H1 (cell line): ENCODE measurements around the gene BORCS6.

Experiments used
- ATF2 ChIP-seq: IDR thresholded peaks from 2 replicates; pipeline ENCODE4 v1.6.1; 2012; ENCODE audit warnings: low read length, inconsistent platforms
- EP300 ChIP-seq, 2 experiments: IDR thresholded peaks; 1 replicate in 1 of 2; 2 replicates in 1 of 2; pipeline ENCODE4 v1.6.1; 2011 to 2012; ENCODE audit warnings: low read depth in 2 of 2, low read length in 2 of 2, mild to moderate bottlenecking in 2 of 2, borderline replicate concordance in 1 of 2, inconsistent platforms in 1 of 2, moderate library complexity in 1 of 2
- EZH2 ChIP-seq: fragments of 200-600 bp; sonication (generic); IDR thresholded peaks from 2 replicates; pipeline ENCODE4 v1.7.1; 2012; ENCODE audit warnings: low read depth, mild to moderate bottlenecking, moderate library complexity, low read length, inconsistent platforms; ENCODE audit not compliant: severe bottlenecking
- GABPA ChIP-seq: IDR thresholded peaks from 2 replicates; pipeline ENCODE4 v1.6.1; 2011; ENCODE audit warnings: mild to moderate bottlenecking, low read length, moderate library complexity, borderline replicate concordance; ENCODE audit not compliant: insufficient read depth
- JUND ChIP-seq: IDR thresholded peaks from 2 replicates; pipeline ENCODE4 v1.6.1; 2011; ENCODE audit warnings: mild to moderate bottlenecking, improper control_type of control experiment, low read length
- POLR2A ChIP-seq, 2 experiments: IDR thresholded peaks; 1 replicate in 1 of 2; 2 replicates in 1 of 2; pipeline ENCODE4 v1.6.1; 2011; ENCODE audit warnings: low read depth in 2 of 2, low read length in 2 of 2, mild to moderate bottlenecking in 2 of 2; ENCODE audit errors: control extremely low read depth in 1 of 2
- POLR2AphosphoS5 ChIP-seq: IDR thresholded peaks from 2 replicates; pipeline ENCODE4 v1.6.1; 2011; ENCODE audit warnings: low read depth, low read length
- SIN3A ChIP-seq, 2 experiments: IDR thresholded peaks in 1 of 2; conservative IDR thresholded peaks in 1 of 2; 2 replicates each; pipeline ENCODE4 v1.6.1; 2011 to 2012; ENCODE audit warnings: low read length in 2 of 2, improper control_type of control experiment in 1 of 2, low read depth in 1 of 2, mild to moderate bottlenecking in 1 of 2
- SP2 ChIP-seq: IDR thresholded peaks from 2 replicates; pipeline ENCODE4 v1.6.1; 2012; ENCODE audit warnings: mild to moderate bottlenecking, low read length, inconsistent platforms
- TAF1 ChIP-seq: IDR thresholded peaks from 2 replicates; pipeline ENCODE4 v1.6.1; 2011; ENCODE audit warnings: mild to moderate bottlenecking, low read depth, low read length
- ZNF274 ChIP-seq: IDR thresholded peaks from 2 replicates; pipeline ENCODE4 v1.7.0; 2012; ENCODE audit warnings: low read length, borderline replicate concordance; ENCODE audit errors: extremely low read depth
- TF ChIP-seq, protein P1 (sequence below), 3 experiments: IDR thresholded peaks; 1 replicate in 2 of 3; 2 replicates in 1 of 3; pipeline versions ENCODE4 v1.5.1 to v1.6.1; 2011; ENCODE audit warnings: low read length in 3 of 3, mild to moderate bottlenecking in 3 of 3, inconsistent platforms in 2 of 3, low read depth in 1 of 3, moderate library complexity in 1 of 3; ENCODE audit not compliant: insufficient read depth in 1 of 3; ENCODE audit errors: control extremely low read depth in 1 of 3

DNA sequence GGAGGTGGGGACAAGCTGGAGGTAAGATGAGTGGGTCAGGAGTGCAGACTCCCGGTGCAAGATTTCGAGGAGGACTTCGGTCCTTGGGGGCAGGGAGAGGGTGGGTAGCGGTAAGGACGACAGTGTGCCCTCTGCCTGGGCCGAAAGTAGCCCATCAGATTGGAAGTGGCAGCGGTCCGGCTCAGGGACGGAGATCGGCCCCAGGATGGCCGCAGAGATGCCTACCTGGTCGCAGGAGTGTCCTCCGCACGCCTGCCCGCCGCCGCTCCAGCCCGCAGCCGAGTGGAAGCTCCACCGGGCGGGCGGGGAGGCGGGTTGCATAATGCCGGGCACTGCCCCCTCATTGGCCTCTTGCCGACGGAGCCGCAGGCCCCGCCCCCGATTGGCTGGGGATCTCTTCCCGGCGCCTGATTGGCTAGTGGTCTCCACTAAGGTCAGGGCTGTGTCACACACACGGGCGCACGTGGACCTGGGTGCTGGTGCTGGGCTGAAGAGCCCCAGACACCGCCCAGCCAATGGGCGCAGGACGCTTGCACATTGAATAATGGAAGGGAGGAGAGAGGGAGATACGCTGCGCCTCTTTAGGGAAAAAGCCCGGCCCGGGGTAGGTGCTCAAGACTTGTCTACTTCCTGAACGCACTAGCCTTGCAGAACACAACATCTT is 37.7 kb downstream of the BORCS6 start, which contains the start of gene PER1:
- TF ChIP-seq POLR2A (IDR thresholded peaks at IDR 0.05; ENCODE audit: control extremely low read depth in 1 of 2, low read depth in 2 of 2, low read length in 2 of 2): peak in 1 of 2 experiments; percentile 88; a peak in 2 of 3 replicates
- TF ChIP-seq, protein P1, sequence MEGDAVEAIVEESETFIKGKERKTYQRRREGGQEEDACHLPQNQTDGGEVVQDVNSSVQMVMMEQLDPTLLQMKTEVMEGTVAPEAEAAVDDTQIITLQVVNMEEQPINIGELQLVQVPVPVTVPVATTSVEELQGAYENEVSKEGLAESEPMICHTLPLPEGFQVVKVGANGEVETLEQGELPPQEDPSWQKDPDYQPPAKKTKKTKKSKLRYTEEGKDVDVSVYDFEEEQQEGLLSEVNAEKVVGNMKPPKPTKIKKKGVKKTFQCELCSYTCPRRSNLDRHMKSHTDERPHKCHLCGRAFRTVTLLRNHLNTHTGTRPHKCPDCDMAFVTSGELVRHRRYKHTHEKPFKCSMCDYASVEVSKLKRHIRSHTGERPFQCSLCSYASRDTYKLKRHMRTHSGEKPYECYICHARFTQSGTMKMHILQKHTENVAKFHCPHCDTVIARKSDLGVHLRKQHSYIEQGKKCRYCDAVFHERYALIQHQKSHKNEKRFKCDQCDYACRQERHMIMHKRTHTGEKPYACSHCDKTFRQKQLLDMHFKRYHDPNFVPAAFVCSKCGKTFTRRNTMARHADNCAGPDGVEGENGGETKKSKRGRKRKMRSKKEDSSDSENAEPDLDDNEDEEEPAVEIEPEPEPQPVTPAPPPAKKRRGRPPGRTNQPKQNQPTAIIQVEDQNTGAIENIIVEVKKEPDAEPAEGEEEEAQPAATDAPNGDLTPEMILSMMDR (IDR thresholded peaks at IDR 0.05; ENCODE audit: control extremely low read depth in 1 of 3, insufficient read depth in 1 of 3, low read depth in 1 of 3, low read length in 3 of 3): 0 out of 4 replicates have a peak, but pooled peaks of 1 of the 3 experiments have one; percentile 2
- no peak for TF ChIP-seq ATF2
- no peak for TF ChIP-seq JUND
- TF ChIP-seq ZNF274: no peak
- no peak for TF ChIP-seq GABPA
- peak; percentile 81 for TF ChIP-seq POLR2AphosphoS5
- no peak for TF ChIP-seq SP2
- peak; percentile 27 to 63; a peak in 3 of 4 replicates for TF ChIP-seq SIN3A (conservative IDR thresholded peaks at IDR 0.05 in 1 of 2, IDR thresholded peaks at IDR 0.05 in 1 of 2; ENCODE audit: low read depth in 1 of 2, low read length in 2 of 2)
- no peak for TF ChIP-seq EZH2
- no peak for TF ChIP-seq EP300 (IDR thresholded peaks at IDR 0.05; ENCODE audit: borderline replicate concordance in 1 of 2, low read depth in 2 of 2, low read length in 2 of 2)
- TF ChIP-seq TAF1: peak; percentile 91
